GM21381 (cell line): ENCODE results near the gene CHI3L2.

ENCODE experiments used
- ATAC-seq: cut with Tn5 transposase; IDR thresholded peaks from one replicate; pipeline ENCODE4 v1.9.1; 2021; ENCODE audit warnings: mild to moderate bottlenecking, moderate library complexity; ENCODE audit not compliant: unreplicated experiment

The CHI3L2 gene

DNA sequence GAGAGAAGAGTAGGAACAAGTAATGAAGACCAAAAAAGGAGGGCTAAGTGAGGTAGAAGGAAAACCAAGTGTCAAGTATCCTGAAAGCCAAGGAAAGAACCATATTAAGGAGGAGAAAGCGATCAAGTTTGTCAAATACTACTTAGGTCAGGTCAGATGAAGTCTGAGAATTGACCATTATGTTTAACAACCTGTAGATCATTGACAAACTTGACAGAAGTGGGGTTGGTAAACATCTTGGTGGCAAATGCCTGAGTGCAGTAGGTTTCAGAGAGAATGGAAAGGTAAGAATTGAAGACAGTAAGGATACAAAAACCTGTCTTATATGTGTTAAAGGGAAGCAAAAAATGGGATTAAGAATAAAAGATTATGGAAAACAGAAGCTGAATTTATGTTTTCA is 59.4 kb downstream of the CHI3L2 start:
- ATAC-seq = no peak

- ATAC-seq = no peak
These were observed 61.9 kb downstream of the CHI3L2 start for GRCh38 chr1:111289371-111289770.

DNA sequence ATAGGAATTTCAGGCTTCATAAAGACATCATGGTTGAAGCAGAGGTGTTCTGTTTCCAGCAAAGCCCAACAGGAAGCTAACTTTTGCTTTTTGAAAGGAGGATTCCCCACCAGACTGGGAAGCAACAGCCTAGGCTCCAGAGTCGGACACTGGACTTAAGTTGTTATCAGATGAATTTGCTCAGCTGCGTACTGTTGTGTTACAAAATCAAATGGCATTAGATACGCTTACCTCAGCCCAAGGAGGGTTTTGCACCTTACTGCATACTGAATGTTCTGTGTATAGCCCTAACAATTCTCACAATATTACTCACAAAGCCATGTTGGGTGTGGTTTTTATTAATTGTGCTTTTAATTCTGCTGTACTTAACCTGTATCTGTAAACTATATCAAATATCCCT is 62.6 kb downstream of the CHI3L2 start:
- ATAC-seq = no peak

DNA sequence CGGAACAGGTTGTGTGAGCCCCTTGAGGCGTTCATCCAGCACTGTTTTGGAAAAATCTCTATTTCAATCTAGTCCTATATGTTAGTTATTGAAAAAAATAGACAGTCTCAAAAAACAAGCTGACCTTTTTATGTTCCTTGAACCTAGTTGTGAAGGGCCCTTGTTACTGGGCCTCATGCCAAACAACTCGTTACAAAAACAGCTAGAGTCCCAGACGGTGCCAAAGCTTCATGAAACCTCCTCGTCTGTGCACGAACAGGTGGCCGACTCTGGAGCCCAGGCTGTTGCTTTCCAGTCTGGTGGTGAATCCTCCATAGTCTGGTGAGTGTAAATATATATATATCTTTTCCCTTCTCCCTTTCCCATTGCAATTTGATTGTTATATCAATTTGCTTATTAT is 63.1 kb downstream of the CHI3L2 start, which contains the start of gene CHIA:
Gene CHIA (plus strand): TSS at position 222 of the 400 bp plus-strand sequence. CDS start 19,617 bp downstream, outside the sequence.
- no peak for ATAC-seq
